ENCODE measurements around the gene CAMTA1.
"Not testable (repeated sequence)": the region's sequence is repeated elsewhere in the genome, so short reads cannot be mapped to it uniquely, and the experiment has no call there.

Gene CAMTA1

GRCh38 chr1:6810146-6810734 is 25.0 kb downstream of the CAMTA1 start:
- DNase-seq (ENCODE audit: low read depth in 3 of 3), result not testable (repeated sequence)

GRCh38 chr1:6811583-6811982 is 26.3 kb downstream of the CAMTA1 start:
- DNase-seq (ENCODE audit: low read depth in 3 of 3), result no peak

- DNase-seq (ENCODE audit: low read depth in 3 of 3), result no peak
Measured at GRCh38 chr1:6813165-6813564, 27.9 kb downstream of the CAMTA1 start.

GRCh38 chr1:6815726-6816125 is 30.5 kb downstream of the CAMTA1 start:
- no peak for DNase-seq (ENCODE audit: low read depth in 3 of 3)

- DNase-seq (ENCODE audit: low read depth in 3 of 3), result no peak
Measured at GRCh38 chr1:6819246-6820040, 34.2 kb downstream of the CAMTA1 start.

GRCh38 chr1:6820899-6821298 is 35.6 kb downstream of the CAMTA1 start:
- no peak for DNase-seq (ENCODE audit: low read depth in 3 of 3)

GRCh38 chr1:6822530-6823359 is 37.5 kb downstream of the CAMTA1 start:
- no peak for DNase-seq (ENCODE audit: low read depth in 3 of 3)

- no peak for DNase-seq (ENCODE audit: low read depth in 3 of 3)
Measured at GRCh38 chr1:6823793-6824192, 38.5 kb downstream of the CAMTA1 start.

- no peak for DNase-seq (ENCODE audit: low read depth in 3 of 3)
Measured at GRCh38 chr1:6824665-6825368, 39.6 kb downstream of the CAMTA1 start.

GRCh38 chr1:6825828-6826227 is 40.6 kb downstream of the CAMTA1 start:
- DNase-seq (ENCODE audit: low read depth in 3 of 3), result no peak

- DNase-seq (ENCODE audit: low read depth in 3 of 3), result no peak
Measured at GRCh38 chr1:6827079-6827478, 41.8 kb downstream of the CAMTA1 start.

GRCh38 chr1:6827630-6828165 is 42.4 kb downstream of the CAMTA1 start:
- DNase-seq (ENCODE audit: low read depth in 3 of 3), result no peak

GRCh38 chr1:6831366-6831765 is 46.1 kb downstream of the CAMTA1 start:
- DNase-seq (ENCODE audit: low read depth in 3 of 3), result no peak

GRCh38 chr1:6832006-6832405 is 46.8 kb downstream of the CAMTA1 start:
- DNase-seq (ENCODE audit: low read depth in 3 of 3), result not testable (repeated sequence)

- DNase-seq (ENCODE audit: low read depth in 3 of 3), result no peak
Measured at GRCh38 chr1:6832531-6833188, 47.4 kb downstream of the CAMTA1 start.

- no peak for DNase-seq (ENCODE audit: low read depth in 3 of 3)
Measured at GRCh38 chr1:6833804-6834203, 48.5 kb downstream of the CAMTA1 start.

- DNase-seq (ENCODE audit: low read depth in 3 of 3), result no peak
Measured at GRCh38 chr1:6834366-6834765, 49.1 kb downstream of the CAMTA1 start.

GRCh38 chr1:6835139-6835538 is 49.9 kb downstream of the CAMTA1 start:
- no peak for DNase-seq (ENCODE audit: low read depth in 3 of 3)

GRCh38 chr1:6842301-6842700 is 57.0 kb downstream of the CAMTA1 start:
- no peak for DNase-seq (ENCODE audit: low read depth in 3 of 3)

- DNase-seq (ENCODE audit: low read depth in 3 of 3), result not testable (repeated sequence)
Measured at GRCh38 chr1:6845786-6846185, 60.5 kb downstream of the CAMTA1 start.

- no peak for DNase-seq (ENCODE audit: low read depth in 3 of 3)
Measured at GRCh38 chr1:6848816-6849215, 63.6 kb downstream of the CAMTA1 start.

Measured in stimulated activated CD4-positive, alpha-beta T cell treated with anti-CD3 and anti-CD28 coated beads, TNF-alpha, amount 100 ng/mL, for 24 hours (primary cell).